GM19463 (cell line): Measurements from ENCODE around the gene ZCRB1.

ENCODE experiments used
- ATAC-seq: cut with Tn5 transposase; IDR thresholded peaks from one replicate; pipeline ENCODE4 v1.9.1; 2021; ENCODE audit warnings: mild to moderate bottlenecking, moderate library complexity; ENCODE audit not compliant: unreplicated experiment

The ZCRB1 gene

GRCh38 chr12:42281844-42282243, 44.0 kb downstream of the ZCRB1 start:
- no peak for ATAC-seq

- no peak for ATAC-seq
Measured at GRCh38 chr12:42281278-42281677, 44.6 kb downstream of the ZCRB1 start.

GRCh38 chr12:42278128-42278510, 47.8 kb downstream of the ZCRB1 start:
- ATAC-seq: no peak

GRCh38 chr12:42277396-42278127, 48.3 kb downstream of the ZCRB1 start:
- ATAC-seq: no peak

- no peak for ATAC-seq
Measured at GRCh38 chr12:42275499-42275898, 50.4 kb downstream of the ZCRB1 start.

GRCh38 chr12:42273706-42274105, 52.2 kb downstream of the ZCRB1 start:
- no peak for ATAC-seq

- ATAC-seq: no peak
Measured at GRCh38 chr12:42270596-42270995, 55.3 kb downstream of the ZCRB1 start.

- no peak for ATAC-seq
Measured at GRCh38 chr12:42267413-42268190, 58.3 kb downstream of the ZCRB1 start.

GRCh38 chr12:42266579-42267230, 59.2 kb downstream of the ZCRB1 start:
- ATAC-seq: no peak

GRCh38 chr12:42262271-42262670, 63.6 kb downstream of the ZCRB1 start:
- ATAC-seq: no peak
